NCI-H2029 (cell line): Measurements from ENCODE around the gene SERGEF.

Experiments
- DNase-seq: peaks from one replicate; lab custom pipeline; 2025; lab: John Stamatoyannopoulos, UW

The SERGEF gene

DNA sequence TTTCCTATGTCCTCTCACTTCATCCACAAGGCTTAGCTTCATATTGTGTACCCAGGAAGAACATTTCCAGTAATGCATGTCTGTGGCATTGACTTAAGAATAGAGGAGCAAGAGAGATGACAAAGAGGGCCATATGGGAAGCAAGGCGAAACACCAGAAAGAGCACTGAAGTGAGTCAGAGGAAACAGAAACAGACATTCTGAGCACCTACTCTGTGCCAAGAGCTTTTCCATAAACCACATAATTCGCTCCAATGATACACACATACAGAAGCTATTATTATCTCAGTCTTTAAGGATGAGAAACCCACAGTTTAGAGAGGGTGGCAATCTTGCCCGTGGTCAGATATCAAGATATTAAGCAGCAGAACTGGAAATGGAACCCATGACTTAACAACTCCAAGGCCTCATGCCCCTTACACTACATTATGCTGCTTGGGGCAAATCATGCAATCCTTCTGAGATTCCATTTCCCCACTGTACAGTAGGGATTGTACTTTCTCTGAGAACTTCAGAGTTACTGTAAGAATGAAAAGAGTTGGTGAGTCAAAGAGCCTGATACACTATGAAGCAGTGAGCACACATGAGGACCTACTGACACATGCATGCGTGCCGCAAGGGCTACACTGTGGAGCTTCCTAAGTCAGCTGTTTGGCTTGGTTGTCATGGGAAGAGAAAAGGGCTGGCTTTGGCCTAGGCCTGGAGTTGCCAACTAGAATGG lies 151.7 kb downstream of the SERGEF start:
- no peak for DNase-seq

DNA sequence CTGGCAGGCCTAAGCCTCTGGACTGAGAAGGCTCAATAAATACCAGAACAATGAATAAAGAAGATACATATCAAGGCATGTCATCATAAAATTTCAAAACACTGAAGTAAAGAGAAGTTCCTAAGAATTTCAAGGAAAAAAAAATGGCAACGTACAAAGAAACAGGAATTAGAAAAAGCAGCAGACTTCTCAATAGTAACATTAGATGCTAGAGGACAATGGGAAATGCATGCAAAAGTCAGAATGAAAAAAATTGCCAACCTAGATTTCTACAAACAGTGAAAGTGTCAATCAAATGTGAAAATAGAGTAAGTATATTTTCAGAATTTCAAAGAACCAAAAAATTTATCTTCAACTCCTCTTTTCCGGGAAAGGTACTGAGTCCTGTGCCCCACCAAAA lies 153.3 kb downstream of the SERGEF start:
- no peak for DNase-seq

DNA sequence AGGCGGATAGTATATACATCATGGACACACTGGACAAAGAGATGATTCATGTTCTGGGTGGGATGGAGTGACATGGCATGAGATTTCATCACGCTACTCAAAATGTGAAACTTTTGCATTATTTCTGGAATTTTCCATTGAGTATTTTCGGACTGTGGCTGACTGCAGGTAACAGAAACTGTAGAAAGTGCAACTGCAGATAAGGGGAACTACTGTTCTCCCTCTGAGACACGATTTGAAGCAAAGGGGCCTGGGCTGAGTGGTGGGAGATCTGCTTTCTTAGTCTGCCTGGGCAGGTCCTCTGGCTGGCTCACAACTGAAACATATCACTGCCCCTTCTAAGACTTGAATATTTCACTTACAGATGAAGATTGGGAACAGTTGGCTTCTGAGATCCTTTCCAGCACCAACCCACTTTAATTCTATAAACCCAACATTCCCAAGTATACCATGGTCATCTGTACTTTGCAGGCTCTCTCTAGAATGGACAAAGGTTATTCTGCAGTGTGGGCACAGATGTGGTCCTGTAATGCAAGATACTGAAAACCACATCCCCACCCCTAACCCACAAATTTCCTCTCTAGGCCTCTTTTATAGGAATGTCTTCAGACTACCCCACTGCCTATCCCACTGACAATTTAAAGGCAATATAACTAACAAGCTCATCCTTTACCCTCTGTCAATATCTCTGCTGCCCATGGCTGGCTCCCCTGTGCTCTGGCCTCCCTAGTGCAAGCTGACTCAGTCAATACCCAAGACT lies 157.1 kb downstream of the SERGEF start:
- DNase-seq, result no peak

DNA sequence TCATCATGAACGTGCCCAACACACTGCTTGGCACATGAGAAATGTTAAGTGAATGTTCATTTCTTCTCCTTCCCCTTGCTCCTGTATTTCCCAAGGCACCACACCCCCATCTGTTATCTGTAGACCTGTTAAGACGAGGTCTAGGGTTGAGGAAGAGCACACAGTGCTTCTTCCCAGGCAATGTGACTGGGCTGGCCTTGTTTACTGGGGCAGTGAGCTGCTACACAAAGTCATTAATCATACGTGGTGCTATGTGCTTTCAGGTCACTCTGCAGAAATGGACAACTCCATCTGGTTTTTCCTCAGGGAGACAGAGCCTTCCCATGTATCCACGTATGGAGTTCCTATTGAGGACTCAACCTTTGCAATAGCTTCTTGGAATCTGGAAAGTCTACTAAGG lies 159.6 kb downstream of the SERGEF start:
- DNase-seq, result no peak

DNA sequence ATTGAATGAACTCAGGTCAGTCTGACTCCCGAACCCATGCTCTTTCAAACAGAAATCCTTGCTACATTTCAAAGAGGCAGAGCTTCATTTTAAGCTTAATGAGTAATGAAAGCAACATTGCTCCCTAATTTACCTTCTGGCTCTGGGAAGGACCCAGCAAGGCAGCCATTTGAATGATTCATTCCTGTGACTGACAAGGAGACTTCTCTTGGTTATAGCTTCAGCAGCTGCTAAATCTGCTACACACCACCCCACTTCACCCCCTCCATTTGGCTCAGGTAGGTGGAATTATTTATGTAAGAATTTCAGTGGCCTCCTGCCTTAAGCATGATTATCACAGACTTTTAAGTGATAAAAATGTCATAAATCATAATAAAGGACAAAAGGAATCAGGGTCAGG lies 160.6 kb downstream of the SERGEF start:
- no peak for DNase-seq

DNA sequence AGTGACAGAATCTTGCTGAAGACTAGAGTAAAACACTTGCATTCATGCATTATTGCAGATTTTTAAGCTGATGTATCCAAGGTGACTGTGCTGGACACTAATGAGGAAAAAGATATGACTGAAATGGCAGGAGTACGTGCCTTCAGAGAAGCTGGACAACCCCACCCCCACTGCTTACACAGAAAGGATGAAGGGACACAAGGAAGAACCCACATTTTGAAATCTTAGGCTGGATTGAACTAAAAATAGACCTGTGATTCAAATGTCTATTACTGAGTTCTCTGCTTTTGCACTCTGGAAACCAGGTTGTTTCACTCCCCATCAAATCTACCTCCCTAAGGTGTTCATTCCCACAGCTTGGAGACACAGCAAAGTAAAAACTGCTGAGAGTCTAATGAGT lies 161.2 kb downstream of the SERGEF start:
- DNase-seq, result no peak

DNA sequence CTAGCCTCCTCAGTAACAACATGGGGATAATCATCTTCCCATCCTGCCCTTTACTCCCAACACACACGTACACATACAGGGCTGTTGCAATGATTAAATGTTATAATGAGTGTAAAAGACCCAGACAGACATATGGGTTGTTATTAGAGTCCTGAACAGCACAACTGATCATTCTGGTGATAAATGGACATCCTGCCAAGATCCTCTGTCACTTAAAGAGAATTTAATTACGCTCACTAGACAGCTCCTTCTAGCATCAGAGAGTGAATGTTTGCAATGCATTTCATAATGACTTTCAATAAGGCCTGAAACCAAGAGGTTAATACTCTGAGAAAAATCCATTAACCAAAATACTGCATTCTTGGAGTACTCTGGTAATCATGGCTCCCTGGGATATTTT lies 162.5 kb downstream of the SERGEF start:
- no peak for DNase-seq

DNA sequence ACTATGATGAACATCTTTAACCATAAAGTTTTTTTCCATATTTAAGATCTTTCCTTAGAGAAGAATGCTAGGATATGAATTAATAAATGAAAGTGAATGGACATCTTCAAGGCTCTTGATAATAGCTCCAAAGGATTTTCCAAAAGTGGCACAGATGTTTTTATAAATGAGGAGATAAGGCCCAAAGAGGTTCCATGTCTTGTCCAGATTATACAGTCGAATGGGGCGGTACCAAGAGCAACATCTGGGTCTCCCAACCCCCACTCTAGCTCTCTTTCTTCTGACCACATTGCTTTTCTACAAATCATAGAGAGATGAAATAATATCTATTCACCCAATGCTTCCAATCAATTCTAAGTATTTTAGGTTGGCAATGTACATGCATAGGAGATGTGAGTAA lies 164.1 kb downstream of the SERGEF start:
- no peak for DNase-seq

DNA sequence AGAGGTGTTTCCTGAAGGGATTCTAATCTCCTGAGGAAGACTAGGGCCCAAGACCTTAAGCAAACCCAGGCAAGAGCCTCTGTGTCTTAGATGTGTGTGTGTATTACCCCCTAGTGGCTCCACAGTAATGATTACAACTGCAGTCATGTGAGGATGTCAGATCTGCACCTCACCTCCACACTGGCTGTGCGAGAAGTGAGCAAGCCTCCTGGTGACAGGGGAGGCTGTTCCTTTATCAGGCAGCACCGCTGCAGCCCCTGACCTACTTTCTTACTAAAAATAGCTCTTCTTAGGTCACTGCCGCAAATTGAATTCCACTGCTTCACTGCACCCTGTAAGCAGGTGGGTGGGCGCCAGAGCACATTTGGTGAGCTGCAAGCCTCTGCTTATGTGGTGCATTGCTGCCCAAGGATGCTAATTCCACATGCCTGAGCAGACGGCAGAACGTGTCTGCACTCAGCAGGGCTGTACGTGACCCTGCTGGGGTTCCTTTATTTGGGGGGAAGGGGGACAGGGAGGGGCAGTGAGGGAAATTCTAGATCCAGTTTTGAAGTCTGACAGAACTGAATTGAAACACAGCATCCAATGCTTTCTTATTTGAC lies 165.9 kb downstream of the SERGEF start:
- DNase-seq, result no peak

DNA sequence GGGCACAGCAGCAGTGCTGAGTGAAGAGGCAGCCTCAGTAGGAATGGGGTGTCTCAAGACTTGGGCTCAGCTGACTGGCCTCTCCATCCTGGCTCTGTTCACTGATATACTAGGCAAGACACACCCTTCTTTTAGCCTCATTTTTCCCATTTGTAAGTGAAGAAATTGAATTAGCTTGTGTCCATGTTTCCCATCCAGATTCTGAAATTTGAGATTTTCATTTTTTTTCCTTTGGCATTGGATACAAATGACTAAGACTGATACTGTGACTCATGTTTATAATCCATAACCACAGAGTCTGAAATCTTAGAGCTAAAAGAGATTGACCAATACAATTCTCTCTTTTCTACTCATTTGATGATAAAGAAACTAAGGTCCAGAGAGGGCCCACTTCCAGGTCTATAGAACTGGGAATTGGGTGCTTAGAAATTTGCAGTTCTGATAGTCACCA lies 167.4 kb downstream of the SERGEF start:
- no peak for DNase-seq

DNA sequence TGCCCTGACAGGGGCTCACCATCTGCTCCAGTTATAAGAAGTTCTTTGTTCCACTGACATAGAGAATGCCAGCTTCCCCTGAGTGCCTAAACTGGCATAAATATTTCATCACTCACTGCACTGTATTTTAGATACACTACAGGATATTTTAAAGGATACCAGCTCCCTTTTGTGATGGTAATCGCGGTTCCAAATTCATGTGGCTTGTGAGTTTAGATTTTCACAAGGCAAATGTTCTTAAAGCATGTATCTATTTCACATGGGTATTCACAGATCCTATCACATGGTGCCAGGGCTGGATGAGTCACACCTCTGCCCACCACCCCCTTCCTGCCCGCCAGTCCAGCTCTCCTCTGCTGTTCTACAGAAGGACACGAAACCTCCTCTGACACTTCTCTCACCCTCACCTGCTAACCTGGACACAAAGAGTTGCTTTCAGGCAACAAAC lies 172.7 kb downstream of the SERGEF start:
- no peak for DNase-seq

DNA sequence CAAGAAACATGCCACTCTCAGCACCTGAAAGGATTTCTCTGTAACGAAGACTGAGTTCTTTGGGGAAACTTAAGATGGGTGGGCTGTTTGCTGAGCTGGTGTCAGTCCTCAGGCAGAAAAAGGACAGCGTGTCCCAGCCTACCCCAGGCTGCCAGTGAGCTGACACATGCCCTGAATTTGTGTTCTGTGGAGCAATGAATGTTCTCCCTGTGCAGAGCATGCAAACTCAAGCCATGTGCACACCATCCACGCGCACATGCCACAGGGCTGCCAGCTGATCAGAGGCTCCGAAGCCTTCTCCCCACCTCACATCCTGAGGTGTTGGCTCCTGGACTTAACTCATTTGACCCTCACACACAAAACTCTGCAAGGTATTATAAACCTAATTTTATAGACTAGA lies 173.4 kb downstream of the SERGEF start:
- no peak for DNase-seq

DNA sequence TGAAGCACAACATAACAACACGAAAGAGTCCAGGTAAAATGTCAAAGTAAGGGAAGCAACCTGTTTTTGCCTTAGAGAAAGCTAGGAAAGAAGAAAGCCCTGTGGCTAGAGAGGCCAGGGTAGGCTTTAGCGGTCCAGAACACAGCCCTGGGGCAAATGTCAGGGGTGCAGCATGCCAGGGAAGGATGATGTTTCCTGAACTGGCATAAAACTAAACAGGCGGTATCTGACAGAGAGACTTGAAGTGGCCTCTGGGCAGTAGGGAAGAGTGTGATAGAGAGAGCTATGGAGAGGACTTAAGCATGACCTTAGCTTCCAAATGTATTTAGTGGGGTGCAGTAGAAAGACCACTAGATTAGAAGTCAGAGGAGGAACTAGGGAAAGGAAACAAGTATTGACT lies 174.7 kb downstream of the SERGEF start:
- DNase-seq, result no peak

DNA sequence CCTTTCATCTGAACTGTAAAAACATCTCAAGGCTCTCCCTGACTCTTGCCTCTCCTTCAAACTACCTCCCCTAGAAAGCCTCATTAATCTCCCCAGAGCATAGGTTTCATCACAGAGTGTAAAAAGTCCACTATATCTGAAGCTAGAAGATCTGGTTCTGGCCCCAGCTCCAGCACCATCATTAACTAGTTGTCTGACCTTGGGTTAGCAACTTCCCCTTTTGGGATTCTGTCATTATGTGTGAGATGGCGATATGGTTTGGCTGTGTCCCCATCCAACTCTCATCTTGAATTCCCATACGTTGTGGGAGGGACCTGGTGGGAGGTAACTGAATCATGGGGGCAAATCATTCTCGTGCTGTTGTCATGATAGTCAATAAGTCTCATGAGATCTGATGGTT lies 181.0 kb downstream of the SERGEF start:
- DNase-seq, result no peak

DNA sequence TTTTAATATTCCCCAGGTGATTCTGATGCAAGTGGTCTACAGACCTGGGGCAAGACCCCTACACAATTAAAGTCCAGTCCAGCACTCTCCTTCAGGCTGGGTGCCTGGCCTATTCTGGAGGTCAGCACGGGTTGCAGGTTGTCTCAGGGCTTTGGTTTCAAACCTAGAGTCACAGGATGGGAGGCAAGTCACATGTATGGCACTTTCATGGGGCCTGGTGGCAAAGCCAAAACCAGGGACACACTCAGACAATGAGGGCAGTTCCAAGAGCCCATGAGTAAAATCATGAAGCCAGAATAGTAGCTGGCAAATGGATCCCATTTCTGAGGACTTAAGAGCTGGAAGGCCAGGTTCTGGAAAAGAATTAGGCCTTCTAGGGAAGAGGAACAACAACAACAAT lies 181.6 kb downstream of the SERGEF start:
- DNase-seq, result no peak

DNA sequence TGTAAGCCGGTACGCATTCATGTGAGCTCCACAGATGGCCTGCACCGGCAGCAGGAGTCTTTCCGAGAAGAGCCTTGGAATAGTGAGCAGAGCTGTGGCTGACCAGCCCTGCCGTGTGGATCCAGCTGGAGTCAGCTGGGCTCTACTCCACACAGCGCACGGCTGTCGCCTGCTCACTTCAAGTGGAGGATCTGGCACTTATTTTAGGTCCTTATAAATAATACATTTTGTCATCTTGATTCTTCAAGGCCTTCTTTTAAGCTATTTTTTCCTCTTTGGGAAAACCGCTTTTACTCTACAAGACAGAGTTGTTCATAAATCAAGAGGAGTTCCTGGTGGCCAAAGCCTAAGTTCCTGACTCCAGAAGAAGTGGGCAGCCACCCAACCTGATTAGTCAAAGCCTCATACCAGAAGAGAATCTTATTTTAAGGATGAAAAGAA lies 184.5 kb downstream of the SERGEF start:
- DNase-seq, result no peak

DNA sequence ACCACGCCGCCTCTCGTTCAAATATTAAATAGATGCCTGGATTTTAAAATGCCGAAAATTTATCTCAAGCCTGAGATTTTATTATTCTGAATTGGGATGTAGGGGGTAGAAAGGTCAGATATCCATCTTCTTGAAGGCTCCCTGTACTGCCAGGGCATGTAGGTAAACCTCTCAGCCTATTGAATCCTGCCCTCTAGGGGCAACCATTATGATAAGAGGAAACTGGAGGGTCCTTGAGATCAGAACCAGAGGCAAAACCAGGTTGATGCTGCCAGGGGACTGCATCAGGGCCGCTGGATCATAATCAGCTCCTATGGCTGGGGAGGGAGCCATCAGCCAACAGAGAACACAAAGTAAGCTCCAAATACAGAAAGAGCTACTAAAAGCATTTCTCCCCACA lies 185.8 kb downstream of the SERGEF start:
- DNase-seq, result peak; percentile 57

DNA sequence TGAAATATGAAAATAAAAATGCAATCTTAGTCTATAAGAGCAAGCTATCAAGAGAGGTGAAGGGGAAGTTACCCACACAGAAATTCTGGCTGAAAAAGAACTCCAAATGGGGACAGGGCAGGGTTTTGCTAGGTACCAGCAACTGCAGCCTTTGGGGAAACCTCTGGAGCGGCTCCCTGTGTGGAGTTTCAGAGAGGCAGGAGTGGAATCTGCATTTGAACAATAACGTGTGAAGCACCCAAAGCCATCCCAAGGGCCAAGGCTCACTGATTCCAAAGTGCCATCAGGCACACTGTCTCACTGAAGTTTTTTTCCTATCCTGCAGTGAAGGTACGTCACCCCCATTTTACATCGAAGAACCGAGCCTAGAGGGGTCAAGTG lies 190.5 kb downstream of the SERGEF start:
- DNase-seq, result no peak

DNA sequence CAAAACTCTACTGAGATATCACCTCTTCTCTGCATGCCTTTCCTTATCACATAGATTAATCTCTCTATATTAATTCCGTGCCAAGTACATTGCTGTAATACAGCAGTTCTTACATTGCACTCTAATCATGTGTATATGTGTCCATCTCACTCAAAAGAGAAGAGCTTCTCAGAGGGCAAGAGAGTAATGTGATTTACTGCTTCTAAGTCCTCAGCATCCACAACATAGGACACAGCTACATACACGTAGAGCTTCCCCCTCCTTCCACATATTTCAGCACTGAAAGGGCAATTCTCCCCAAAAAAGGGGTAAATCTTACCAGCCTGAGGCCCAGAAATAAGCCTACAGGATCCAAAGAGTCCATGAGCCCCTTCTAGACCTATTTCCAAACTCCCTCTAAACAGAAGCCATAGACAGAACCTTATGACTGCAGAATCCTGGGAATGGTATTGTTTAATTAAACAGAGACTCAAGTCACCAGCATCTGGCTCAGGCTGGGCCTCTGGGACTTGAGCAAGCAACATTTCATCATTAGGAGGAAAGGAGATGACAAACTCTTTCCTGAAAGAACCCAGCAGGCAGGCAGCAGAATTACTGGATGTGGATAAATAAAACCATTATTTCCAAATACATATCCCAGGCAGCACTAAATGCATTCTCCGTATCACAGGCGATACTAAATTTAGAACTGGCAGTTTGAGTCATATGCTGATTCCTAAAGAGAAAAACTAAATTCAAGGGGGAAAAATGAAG lies 191.0 kb downstream of the SERGEF start:
- no peak for DNase-seq

DNA sequence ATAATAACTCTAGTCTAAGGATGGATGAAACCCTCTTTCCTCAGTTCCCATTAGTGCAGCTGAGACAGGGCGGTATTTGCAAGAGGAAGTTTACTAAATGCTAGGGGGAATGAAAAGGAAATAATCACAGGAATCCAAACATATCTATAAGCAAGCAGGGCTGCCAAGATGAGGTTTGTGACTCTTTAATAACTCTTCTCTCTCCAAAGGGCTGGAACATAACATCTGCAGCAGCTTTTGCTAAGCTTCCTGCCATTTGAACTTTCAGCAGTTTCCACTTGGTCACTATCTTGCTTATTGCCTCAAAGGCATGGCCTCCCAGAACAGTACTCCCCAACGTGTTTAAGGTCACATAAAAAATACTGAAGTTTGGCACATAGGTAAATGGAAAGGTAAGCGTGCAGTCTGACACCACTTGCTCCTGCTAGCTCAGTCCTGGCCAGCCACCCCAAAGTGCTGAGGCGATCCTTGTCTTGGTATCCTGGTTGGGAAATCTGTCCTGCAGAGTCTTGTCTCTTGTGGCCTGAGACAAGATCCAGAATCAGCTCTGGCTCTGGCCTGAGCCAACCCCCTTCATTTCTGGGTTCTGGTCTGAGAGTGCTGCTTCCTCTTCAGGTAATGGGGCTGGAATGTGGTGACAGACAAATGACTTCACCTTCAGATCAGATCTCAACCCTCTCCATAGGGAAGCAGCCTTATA lies 196.5 kb downstream of the SERGEF start:
- DNase-seq, result no peak

DNA sequence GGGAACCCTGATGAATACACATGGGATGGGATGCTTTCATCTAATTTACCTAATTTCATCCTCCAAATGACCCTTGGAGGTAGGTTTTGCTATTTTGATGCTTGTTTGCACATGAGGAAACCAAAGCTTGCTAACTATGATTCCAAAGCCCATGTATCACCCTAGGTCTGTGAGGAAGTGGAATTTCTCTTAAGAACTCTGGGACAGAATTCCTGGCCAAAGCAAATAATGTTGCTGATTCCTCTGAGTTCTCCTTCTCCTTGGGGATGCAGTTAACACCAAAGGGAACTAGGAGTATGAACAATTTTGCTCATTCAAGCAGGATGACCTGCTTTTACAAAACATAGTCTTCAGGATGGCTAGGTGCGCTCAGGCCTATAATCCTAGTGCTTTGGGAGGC lies 198.3 kb downstream of the SERGEF start:
- no peak for DNase-seq
